ENCODE measurements around the gene METTL21A. TPM values are rescaled to one million over a fixed set of nuclear protein-coding genes. Genes with fewer than 3 reads are reported as not detected.
A peak's percentile ranks its signal among the peaks of the same experiment; 100 is the strongest.

Gene METTL21A
- total and polyA plus RNA-seq, 2 of the 13 experiments (the other 11 are each of a cell fraction or from before 2014, with no cell fraction given), result 42.4 to 61.2 TPM

GRCh38 chr2:207632575-207633493, 7.6 kb upstream of the METTL21A start (continued):
- TF ChIP-seq ZNF383 (CRISPR knock-in tag; IDR thresholded peaks at IDR 0.05; ENCODE audit: borderline replicate concordance), result no peak
- 0 out of 2 replicates have a peak, but pooled peaks have one; percentile 23 for TF ChIP-seq HNF1A (IDR thresholded peaks at IDR 0.05; ENCODE audit: low read depth)
- TF ChIP-seq HNF1A (CRISPR knock-in tag; IDR thresholded peaks at IDR 0.05; ENCODE audit: borderline replicate concordance), result no peak
- no peak for TF ChIP-seq MIER3 (CRISPR knock-in tag; IDR thresholded peaks at IDR 0.05; ENCODE audit: borderline replicate concordance)
- peak; percentile 26 for TF ChIP-seq TEAD3 (CRISPR knock-in tag; optimal IDR thresholded peaks at IDR 0.05; ENCODE audit: borderline replicate concordance)
- TF ChIP-seq GLI4 (CRISPR knock-in tag; IDR thresholded peaks at IDR 0.05; ENCODE audit: borderline replicate concordance), result no peak
- TF ChIP-seq, protein P1, sequence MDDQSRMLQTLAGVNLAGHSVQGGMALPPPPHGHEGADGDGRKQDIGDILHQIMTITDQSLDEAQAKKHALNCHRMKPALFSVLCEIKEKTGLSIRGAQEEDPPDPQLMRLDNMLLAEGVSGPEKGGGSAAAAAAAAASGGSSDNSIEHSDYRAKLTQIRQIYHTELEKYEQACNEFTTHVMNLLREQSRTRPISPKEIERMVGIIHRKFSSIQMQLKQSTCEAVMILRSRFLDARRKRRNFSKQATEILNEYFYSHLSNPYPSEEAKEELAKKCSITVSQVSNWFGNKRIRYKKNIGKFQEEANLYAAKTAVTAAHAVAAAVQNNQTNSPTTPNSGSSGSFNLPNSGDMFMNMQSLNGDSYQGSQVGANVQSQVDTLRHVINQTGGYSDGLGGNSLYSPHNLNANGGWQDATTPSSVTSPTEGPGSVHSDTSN (CRISPR knock-in tag; IDR thresholded peaks at IDR 0.05; ENCODE audit: borderline replicate concordance), result no peak
- TF ChIP-seq DPF2 (CRISPR knock-in tag; IDR thresholded peaks at IDR 0.05; ENCODE audit: borderline replicate concordance, low read depth), result 0 out of 2 replicates have a peak, but pooled peaks have one; percentile 66
- TF ChIP-seq, protein P2, sequence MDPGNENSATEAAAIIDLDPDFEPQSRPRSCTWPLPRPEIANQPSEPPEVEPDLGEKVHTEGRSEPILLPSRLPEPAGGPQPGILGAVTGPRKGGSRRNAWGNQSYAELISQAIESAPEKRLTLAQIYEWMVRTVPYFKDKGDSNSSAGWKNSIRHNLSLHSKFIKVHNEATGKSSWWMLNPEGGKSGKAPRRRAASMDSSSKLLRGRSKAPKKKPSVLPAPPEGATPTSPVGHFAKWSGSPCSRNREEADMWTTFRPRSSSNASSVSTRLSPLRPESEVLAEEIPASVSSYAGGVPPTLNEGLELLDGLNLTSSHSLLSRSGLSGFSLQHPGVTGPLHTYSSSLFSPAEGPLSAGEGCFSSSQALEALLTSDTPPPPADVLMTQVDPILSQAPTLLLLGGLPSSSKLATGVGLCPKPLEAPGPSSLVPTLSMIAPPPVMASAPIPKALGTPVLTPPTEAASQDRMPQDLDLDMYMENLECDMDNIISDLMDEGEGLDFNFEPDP (CRISPR knock-in tag; conservative IDR thresholded peaks at IDR 0.05), result no peak
- TF ChIP-seq PAWR (CRISPR knock-in tag; IDR thresholded peaks at IDR 0.05; ENCODE audit: borderline replicate concordance), result no peak
- TF ChIP-seq LCORL (IDR thresholded peaks at IDR 0.05), result peak; percentile 44; the same call in 1 of the 2 replicates
- TF ChIP-seq LCORL (CRISPR knock-in tag; IDR thresholded peaks at IDR 0.05), result peak; percentile 62; the same call in 1 of the 2 replicates
- no peak for TF ChIP-seq ZNF235 (CRISPR knock-in tag; IDR thresholded peaks at IDR 0.05; ENCODE audit: borderline replicate concordance)
- no peak for TF ChIP-seq ZNF274 (CRISPR knock-in tag; IDR thresholded peaks at IDR 0.05)
- no peak for TF ChIP-seq MATR3 (CRISPR knock-in tag; IDR thresholded peaks at IDR 0.05)
- TF ChIP-seq, protein P3, sequence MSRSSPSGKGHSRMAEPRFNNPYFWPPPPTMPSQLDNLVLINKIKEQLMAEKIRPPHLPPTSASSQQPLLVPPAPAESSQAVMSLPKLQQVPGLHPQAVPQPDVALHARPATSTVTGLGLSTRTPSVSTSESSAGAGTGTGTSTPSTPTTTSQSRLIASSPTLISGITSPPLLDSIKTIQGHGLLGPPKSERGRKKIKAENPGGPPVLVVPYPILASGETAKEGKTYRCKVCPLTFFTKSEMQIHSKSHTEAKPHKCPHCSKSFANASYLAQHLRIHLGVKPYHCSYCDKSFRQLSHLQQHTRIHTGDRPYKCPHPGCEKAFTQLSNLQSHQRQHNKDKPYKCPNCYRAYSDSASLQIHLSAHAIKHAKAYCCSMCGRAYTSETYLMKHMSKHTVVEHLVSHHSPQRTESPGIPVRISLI (CRISPR knock-in tag; IDR thresholded peaks at IDR 0.05; ENCODE audit: borderline replicate concordance), result peak; percentile 62; the same call in 1 of the 2 replicates
- TF ChIP-seq AHR (CRISPR knock-in tag; IDR thresholded peaks at IDR 0.05), result no peak
- peak in 1 of 2 experiments; percentile 43; a peak in 1 of 4 replicates for TF ChIP-seq KLF16 (CRISPR knock-in tag; IDR thresholded peaks at IDR 0.05)
- TF ChIP-seq, protein P4, sequence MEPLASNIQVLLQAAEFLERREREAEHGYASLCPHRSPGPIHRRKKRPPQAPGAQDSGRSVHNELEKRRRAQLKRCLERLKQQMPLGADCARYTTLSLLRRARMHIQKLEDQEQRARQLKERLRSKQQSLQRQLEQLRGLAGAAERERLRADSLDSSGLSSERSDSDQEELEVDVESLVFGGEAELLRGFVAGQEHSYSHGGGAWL (CRISPR knock-in tag; IDR thresholded peaks at IDR 0.05), result no peak
- TF ChIP-seq SNRNP70 (IDR thresholded peaks at IDR 0.05; ENCODE audit: low read depth, low read length), result no peak
- no peak for TF ChIP-seq POLR2AphosphoS5 (IDR thresholded peaks at IDR 0.05; ENCODE audit: low read depth, low read length)

All from HepG2 (cell line).